GM21447 (cell line): Measurements from ENCODE around the gene MAGI3.
A peak's percentile ranks its signal among the peaks of the same experiment; 100 is the strongest.

ENCODE experiments used
- ATAC-seq: cut with Tn5 transposase; IDR thresholded peaks from one replicate; pipeline ENCODE4 v1.9.1; 2021; ENCODE audit not compliant: unreplicated experiment

MAGI3 gene

GRCh38 chr1:113389953-113390834 lies at the start of gene MAGI3:
Gene MAGI3 (plus strand): TSS chr1:113390515. CDS start chr1:113391034, 519 bp downstream.
- peak; percentile 98 for ATAC-seq

- no peak for ATAC-seq
These were observed 36.7 kb upstream of the MAGI3 start for GRCh38 chr1:113353580-113353979.

- no peak for ATAC-seq
These were observed 26.4 kb upstream of the MAGI3 start for GRCh38 chr1:113363935-113364334.

GRCh38 chr1:113369040-113369439 lies 21.3 kb upstream of the MAGI3 start:
- ATAC-seq, result no peak

GRCh38 chr1:113369699-113370098 lies 20.6 kb upstream of the MAGI3 start:
- no peak for ATAC-seq

- no peak for ATAC-seq
These were observed 19.4 kb upstream of the MAGI3 start for GRCh38 chr1:113370868-113371267.

- ATAC-seq, result no peak
These were observed 17.8 kb upstream of the MAGI3 start for GRCh38 chr1:113372546-113372945.

- no peak for ATAC-seq
These were observed 16.7 kb upstream of the MAGI3 start for GRCh38 chr1:113373644-113374043.

GRCh38 chr1:113375878-113376277 lies 14.4 kb upstream of the MAGI3 start:
- no peak for ATAC-seq

GRCh38 chr1:113380075-113380474 lies 10.2 kb upstream of the MAGI3 start:
- no peak for ATAC-seq

GRCh38 chr1:113388017-113388620 lies 2.2 kb upstream of the MAGI3 start:
- no peak for ATAC-seq

- ATAC-seq, result no peak
These were observed 1.5 kb upstream of the MAGI3 start for GRCh38 chr1:113388621-113389358.

GRCh38 chr1:113389359-113389952 lies 859 bp upstream of the MAGI3 start:
- ATAC-seq, result no peak

- peak; percentile 11 for ATAC-seq
These were observed 745 bp downstream of the MAGI3 start for GRCh38 chr1:113390871-113391648.

GRCh38 chr1:113391649-113392271 lies 1.4 kb downstream of the MAGI3 start:
- no peak for ATAC-seq

- no peak for ATAC-seq
These were observed 2.3 kb downstream of the MAGI3 start for GRCh38 chr1:113392541-113393128.

GRCh38 chr1:113394043-113394862 lies 3.9 kb downstream of the MAGI3 start:
- ATAC-seq, result no peak

GRCh38 chr1:113394863-113395259 lies 4.5 kb downstream of the MAGI3 start:
- no peak for ATAC-seq

GRCh38 chr1:113396102-113396501 lies 5.8 kb downstream of the MAGI3 start:
- ATAC-seq, result no peak
